K562 (cell line): ENCODE data around the gene OR4A47. TPM values are rescaled to one million over a fixed set of nuclear protein-coding genes. Genes with fewer than 3 reads are reported as not detected.

Source experiments
- ATAC-seq: fragments of 200-7000 bp; cut with Tn5 transposase; 3 replicates; pipeline ENCODE4 v1.9.1; 2020; ENCODE audit warnings: moderate library complexity
- BruUV-seq: library from RNA; stranded (reverse); fragments of 400-500 nt; replicated peaks from 2 replicates; lab custom pipeline; 2021; lab: Mats Ljungman, UMichigan
- CTCF ChIA-PET: fragments of 300-600 bp; formaldehyde crosslinking; extraction: SDS; loops from one replicate; lab custom pipeline; 2021; ENCODE audit warnings: low intra/inter-chr PET ratio; lab: Yijun Ruan, JAX
- POLR2A ChIA-PET: fragments of 300-600, 350-650 bp; sonication (Branson Sonifier 250); formaldehyde crosslinking; extraction: SDS; loops from one replicate; lab custom pipeline; 2021; ENCODE audit warnings: antibody characterized with exemption, inconsistent platforms; lab: Yijun Ruan, JAX
- DNase-seq, 4 experiments: peaks; one replicate each; pipeline versions ENCODE4 v3.0.0 to v3.0.0-alpha.2; 2011 to 2018; ENCODE audit warnings: low spot score in 3 of 4, mixed read lengths in 3 of 4; ENCODE audit errors: extremely low read depth in 1 of 4
- FAIRE-seq: peaks from 2 replicates; lab custom pipeline; 2011; peaks lifted over from hg19 to GRCh38; lab: Jason Lieb, UNC
- H2AFZ ChIP-seq: 2 replicates; pipeline ENCODE4 v1.6.0; 2011; ENCODE audit warnings: low read depth, low read length, control low read depth, inconsistent platforms
- H3K27ac ChIP-seq: fragments of 200-600 bp; 3 replicates; pipeline ENCODE4 v1.8.0; 2011; ENCODE audit warnings: low read depth, mild to moderate bottlenecking, control low read depth, inconsistent platforms, low read length, moderate library complexity, mixed read lengths; ENCODE audit errors: extremely low read depth
- H3K27me3 ChIP-seq, 2 experiments: fragments of 300-600 bp in 1 of 2; 2 replicates in 1 of 2; 3 replicates in 1 of 2; pipeline versions ENCODE4 v1.6.0 to v1.8.0; 2011; ENCODE audit warnings: inconsistent platforms in 2 of 2, low read length in 2 of 2, mild to moderate bottlenecking in 1 of 2, mixed read lengths in 1 of 2, moderate library complexity in 1 of 2; ENCODE audit not compliant: control insufficient read depth in 2 of 2, insufficient read depth in 2 of 2
- H3K36me3 ChIP-seq: fragments of 300-600 bp; 3 replicates; pipeline ENCODE4 v1.8.0; 2011; ENCODE audit warnings: mild to moderate bottlenecking, low read length, inconsistent platforms; ENCODE audit not compliant: control insufficient read depth, insufficient read depth
- H3K4me1 ChIP-seq, 2 experiments: fragments of 200-600 bp in 1 of 2; replicated peaks in 1 of 2; 2 replicates in 1 of 2; 3 replicates in 1 of 2; pipeline versions ENCODE4 v1.5.1 to v1.8.0; 2011; ENCODE audit warnings: inconsistent platforms in 2 of 2, low read length in 2 of 2, mild to moderate bottlenecking in 1 of 2, mixed read lengths in 1 of 2, moderate library complexity in 1 of 2; ENCODE audit not compliant: control insufficient read depth in 2 of 2, insufficient read depth in 2 of 2
- H3K4me2 ChIP-seq: 2 replicates; pipeline ENCODE4 v1.6.1; 2011; ENCODE audit warnings: low read length, control low read depth, inconsistent platforms, mixed read lengths; ENCODE audit not compliant: insufficient read depth
- H3K4me3 ChIP-seq: fragments of 200-600 bp; sonication (generic), shearing (Covaris generic); 2 replicates; pipeline ENCODE4 v1.5.1; 2016; ENCODE audit warnings: control low read depth, inconsistent platforms
- H3K79me2 ChIP-seq: fragments of 200-600 bp; 3 replicates; pipeline ENCODE4 v1.8.0; 2011; ENCODE audit warnings: low read length, inconsistent platforms; ENCODE audit not compliant: control insufficient read depth, insufficient read depth
- H3K9ac ChIP-seq, 2 experiments: 2 replicates each; pipeline versions ENCODE4 v1.6.0 to v1.6.1; 2011; ENCODE audit warnings: low read depth in 2 of 2, low read length in 2 of 2, control low read depth in 1 of 2, inconsistent platforms in 1 of 2, mild to moderate bottlenecking in 1 of 2, mixed read lengths in 1 of 2; ENCODE audit not compliant: insufficient read depth in 1 of 2
- H3K9me1 ChIP-seq: one replicate; pipeline ENCODE4 v1.6.0; 2011; ENCODE audit warnings: inconsistent platforms, mild to moderate bottlenecking, low read length, moderate library complexity; ENCODE audit not compliant: control insufficient read depth, insufficient read depth
- H3K9me3 ChIP-seq: replicated peaks from 2 replicates; pipeline ENCODE4 v1.5.1; 2011; ENCODE audit warnings: low read depth, low read length, inconsistent platforms; ENCODE audit not compliant: control insufficient read depth, insufficient read depth
- H4K20me1 ChIP-seq: replicated peaks from 2 replicates; pipeline ENCODE4 v1.6.1; 2011; ENCODE audit warnings: low read length, inconsistent platforms, mixed read lengths; ENCODE audit not compliant: control insufficient read depth, insufficient read depth
- BRCA1 ChIP-seq, 2 experiments: fragments of 450-650 bp in 1 of 2; sonication (generic) in 1 of 2; formaldehyde crosslinking in 1 of 2; IDR thresholded peaks; 2 replicates each; pipeline versions ENCODE4 v1.5.0 to v1.6.1; 2017 to 2020; ENCODE audit warnings: mild to moderate bottlenecking in 1 of 2, missing genetic modification reagents in 1 of 2
- FOSL1 ChIP-seq: fragments of 200-800 bp; sonication (Bioruptor generic); conservative IDR thresholded peaks from 2 replicates; pipeline ENCODE4 v1.6.1; 2016; ENCODE audit warnings: missing genetic modification characterization, missing compliant biosample characterization
- KAT8 ChIP-seq: fragments of 450-650 bp; IDR thresholded peaks from 2 replicates; pipeline ENCODE4 v1.6.1; 2016; ENCODE audit warnings: low read depth, mild to moderate bottlenecking
- MECOM ChIP-seq: fragments of 250-450 bp; sonication (Bioruptor Pico); IDR thresholded peaks from 2 replicates; pipeline ENCODE4 v1.8.0; 2022; ENCODE audit warnings: inconsistent platforms
- MED1 ChIP-seq: sonication (generic); formaldehyde crosslinking; IDR thresholded peaks from 2 replicates; pipeline ENCODE4 v1.8.1; 2023; ENCODE audit warnings: missing genetic modification reagents, borderline replicate concordance
- RAD21 ChIP-seq, 2 experiments: fragments of 250-450 bp in 1 of 2; fragments of 450-650 bp in 1 of 2; sonication (Bioruptor Pico) in 1 of 2; formaldehyde crosslinking in 1 of 2; IDR thresholded peaks in 1 of 2; conservative IDR thresholded peaks in 1 of 2; 2 replicates each; pipeline versions ENCODE4 v1.4.0 to v1.8.0; 2020 to 2022; ENCODE audit warnings: mild to moderate bottlenecking in 2 of 2, moderate library complexity in 1 of 2
- SAFB ChIP-seq: fragments of 200-400 bp; formaldehyde crosslinking; IDR thresholded peaks from 2 replicates; pipeline ENCODE4 v1.6.1; 2017; ENCODE audit warnings: low read depth, low read length, borderline replicate concordance
- TRIM28 ChIP-seq: fragments of 450-650 bp; IDR thresholded peaks from 2 replicates; pipeline ENCODE4 v1.6.1; 2017
- ZBED1 ChIP-seq: IDR thresholded peaks from 2 replicates; pipeline ENCODE4 v1.6.1; 2014
- ZKSCAN8 ChIP-seq: fragments of 200-800 bp; sonication (Bioruptor generic); IDR thresholded peaks from 2 replicates; pipeline ENCODE4 v1.6.1; 2016; ENCODE audit warnings: missing genetic modification characterization, missing compliant biosample characterization
- ZNF134 ChIP-seq: fragments of 250-450 bp; sonication (Bioruptor Pico); conservative IDR thresholded peaks from 2 replicates; pipeline ENCODE4 v1.4.0; 2020
- ZNF274 ChIP-seq: IDR thresholded peaks from 2 replicates; pipeline ENCODE4 v1.6.1; 2011; ENCODE audit warnings: low read depth, mild to moderate bottlenecking, low read length, moderate library complexity, borderline replicate concordance
- ZNF561 ChIP-seq: fragments of 450-650 bp; formaldehyde crosslinking; conservative IDR thresholded peaks from 2 replicates; pipeline ENCODE4 v1.4.0; 2020; ENCODE audit warnings: mild to moderate bottlenecking, moderate library complexity
- ZNF583 ChIP-seq: fragments of 250-450 bp; sonication (Bioruptor Pico); IDR thresholded peaks from 2 replicates; pipeline ENCODE4 v1.4.0; 2020
- WGBS: fragments of 100-300 bp; shearing (Covaris generic); methylation state at CpG from one replicate; pipeline ENCODE4 v1.1.6; 2016; ENCODE audit warnings: low coverage, mixed read lengths; ENCODE audit not compliant: insufficient coverage; ENCODE audit errors: missing lambda C conversion rate; 5-methylcytosine and 5-hydroxymethylcytosine counted together
- in situ Hi-C: fragments of 300-500 bp; cut with MboI; formaldehyde crosslinking; loops from 4 replicates; pipeline ENCODE4 v1.15.0; 2018; ENCODE audit warnings: inconsistent platforms, mixed read lengths
- intact Hi-C: fragments of 100-400 bp; cut with micrococcal nuclease; formaldehyde crosslinking; loops from 2 replicates; pipeline ENCODE4 v1.14.2; 2022
- polyA plus RNA-seq, 8 experiments: library from polyadenylated mRNA; depleted of rRNA in 4 of 8; stranded (reverse) in 5 of 8; unstranded in 3 of 8; fragments of >200 nt; fragmentation: Nextera tagmentation in 2 of 8; fragmentation: Illumina TruSeq in 1 of 8; extraction: Ambion mirVana in 2 of 8; extraction: Trizol in 1 of 8; gene quantifications; 2 replicates each; pipeline versions ENCODE4 v1.2.1 to v1.2.3, GENCODE V29; 2011 to 2014; ENCODE audit warnings: inconsistent platforms in 1 of 8, missing spikeins in 1 of 8
- total RNA-seq, 7 experiments: library from RNA; depleted of rRNA in 6 of 7; stranded (reverse); fragments of >200 nt in 6 of 7; fragmentation: Illumina TruSeq in 2 of 7; extraction: Trizol in 2 of 7; gene quantifications; 2 replicates each; pipeline versions ENCODE4 v1.2.1 to v1.2.3, GENCODE V29; 2011 to 2021; ENCODE audit warnings: low replicate concordance in 1 of 7
- TF ChIP-seq, protein P1 (sequence below): fragments of 250-450 bp; sonication (Bioruptor Pico); IDR thresholded peaks from 2 replicates; pipeline ENCODE4 v1.4.0; 2020; ENCODE audit warnings: mild to moderate bottlenecking, moderate library complexity
- TF ChIP-seq, protein P2 (sequence below): fragments of 200-400 bp; formaldehyde crosslinking; IDR thresholded peaks from 2 replicates; pipeline ENCODE4 v1.6.1; 2017; ENCODE audit warnings: mild to moderate bottlenecking, low read depth, low read length, moderate library complexity
- TF ChIP-seq, protein P3 (sequence below): fragments of 450-650 bp; formaldehyde crosslinking; IDR thresholded peaks from 2 replicates; pipeline ENCODE4 v1.4.0; 2020; ENCODE audit warnings: mild to moderate bottlenecking, moderate library complexity

The OR4A47 gene
- total and polyA plus RNA-seq, 9 of the 15 experiments (the other 6 are each of a cell fraction or from before 2014, with no cell fraction given) = not detected

- intact Hi-C loops = no loop called here
- CTCF ChIA-PET = no interaction called here
- FAIRE-seq = no peak
Observed at GRCh38 chr11:48538991-48539390, 50.4 kb downstream of the OR4A47 start.

More at GRCh38 chr11:48538991-48539390, 50.4 kb downstream of the OR4A47 start:
- Histone ChIP-seq H3K9me3 (no peaks in the 10 kb centered on the region), H4K20me1 (no peaks in the 10 kb centered on the region), H3K36me3 (no peaks in the 10 kb centered on the region), H3K79me2 (no peaks in the 10 kb centered on the region), H3K9ac (no peak overlapping the region), H3K4me2 (no peak overlapping the region), H3K27me3 (no peaks in the 10 kb centered on the region), H3K9me1 (no peaks in the 10 kb centered on the region), H3K4me3 (no peak overlapping the region), H2AFZ (no peak overlapping the region), H3K4me1 (no peaks in the 10 kb centered on the region), H3K27ac (no peak overlapping the region)
- POLR2A ChIA-PET = interaction anchor here (0.6 kb wide), 1 partner anchor 697 kb away, joined by 3 read pairs; no protein-coding TSS in a partner anchor
- 7% methylated on average over 2 of the region's 2 CpGs for WGBS
- in situ Hi-C loops = no loop called here
- BruUV-seq = no TSS peak
- TF ChIP-seq ZNF583 (no peak), MECOM (CRISPR knock-in tag) (no peak), ZNF274 (no peak), ZBED1 (no peak), ZNF561 (CRISPR knock-in tag) (no peak), FOSL1 (tag) (no peak), RAD21 (CRISPR knock-in tag; conservative IDR thresholded peaks at IDR 0.05 in 1 of 2, IDR thresholded peaks at IDR 0.05 in 1 of 2) (no peak), MED1 (CRISPR knock-in tag) (no peak), KAT8 (no peak), BRCA1 (IDR thresholded peaks at IDR 0.05) (no peak), BRCA1 (CRISPR knock-in tag; IDR thresholded peaks at IDR 0.05) (no peak), SAFB (no peak), TRIM28 (no peak), ZNF134 (CRISPR knock-in tag) (no peak), ZKSCAN8 (CRISPR knock-in tag) (no peak)
- TF ChIP-seq, protein P1, sequence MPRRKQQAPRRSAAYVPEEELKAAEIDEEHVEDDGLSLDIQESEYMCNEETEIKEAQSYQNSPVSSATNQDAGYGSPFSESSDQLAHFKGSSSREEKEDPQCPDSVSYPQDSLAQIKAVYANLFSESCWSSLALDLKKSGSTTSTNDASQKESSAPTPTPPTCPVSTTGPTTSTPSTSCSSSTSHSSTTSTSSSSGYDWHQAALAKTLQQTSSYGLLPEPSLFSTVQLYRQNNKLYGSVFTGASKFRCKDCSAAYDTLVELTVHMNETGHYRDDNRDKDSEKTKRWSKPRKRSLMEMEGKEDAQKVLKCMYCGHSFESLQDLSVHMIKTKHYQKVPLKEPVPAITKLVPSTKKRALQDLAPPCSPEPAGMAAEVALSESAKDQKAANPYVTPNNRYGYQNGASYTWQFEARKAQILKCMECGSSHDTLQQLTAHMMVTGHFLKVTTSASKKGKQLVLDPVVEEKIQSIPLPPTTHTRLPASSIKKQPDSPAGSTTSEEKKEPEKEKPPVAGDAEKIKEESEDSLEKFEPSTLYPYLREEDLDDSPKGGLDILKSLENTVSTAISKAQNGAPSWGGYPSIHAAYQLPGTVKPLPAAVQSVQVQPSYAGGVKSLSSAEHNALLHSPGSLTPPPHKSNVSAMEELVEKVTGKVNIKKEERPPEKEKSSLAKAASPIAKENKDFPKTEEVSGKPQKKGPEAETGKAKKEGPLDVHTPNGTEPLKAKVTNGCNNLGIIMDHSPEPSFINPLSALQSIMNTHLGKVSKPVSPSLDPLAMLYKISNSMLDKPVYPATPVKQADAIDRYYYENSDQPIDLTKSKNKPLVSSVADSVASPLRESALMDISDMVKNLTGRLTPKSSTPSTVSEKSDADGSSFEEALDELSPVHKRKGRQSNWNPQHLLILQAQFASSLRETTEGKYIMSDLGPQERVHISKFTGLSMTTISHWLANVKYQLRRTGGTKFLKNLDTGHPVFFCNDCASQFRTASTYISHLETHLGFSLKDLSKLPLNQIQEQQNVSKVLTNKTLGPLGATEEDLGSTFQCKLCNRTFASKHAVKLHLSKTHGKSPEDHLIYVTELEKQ (CRISPR knock-in tag) = no peak
- TF ChIP-seq, protein P2, sequence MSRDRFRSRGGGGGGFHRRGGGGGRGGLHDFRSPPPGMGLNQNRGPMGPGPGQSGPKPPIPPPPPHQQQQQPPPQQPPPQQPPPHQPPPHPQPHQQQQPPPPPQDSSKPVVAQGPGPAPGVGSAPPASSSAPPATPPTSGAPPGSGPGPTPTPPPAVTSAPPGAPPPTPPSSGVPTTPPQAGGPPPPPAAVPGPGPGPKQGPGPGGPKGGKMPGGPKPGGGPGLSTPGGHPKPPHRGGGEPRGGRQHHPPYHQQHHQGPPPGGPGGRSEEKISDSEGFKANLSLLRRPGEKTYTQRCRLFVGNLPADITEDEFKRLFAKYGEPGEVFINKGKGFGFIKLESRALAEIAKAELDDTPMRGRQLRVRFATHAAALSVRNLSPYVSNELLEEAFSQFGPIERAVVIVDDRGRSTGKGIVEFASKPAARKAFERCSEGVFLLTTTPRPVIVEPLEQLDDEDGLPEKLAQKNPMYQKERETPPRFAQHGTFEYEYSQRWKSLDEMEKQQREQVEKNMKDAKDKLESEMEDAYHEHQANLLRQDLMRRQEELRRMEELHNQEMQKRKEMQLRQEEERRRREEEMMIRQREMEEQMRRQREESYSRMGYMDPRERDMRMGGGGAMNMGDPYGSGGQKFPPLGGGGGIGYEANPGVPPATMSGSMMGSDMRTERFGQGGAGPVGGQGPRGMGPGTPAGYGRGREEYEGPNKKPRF = no peak
- TF ChIP-seq, protein P3, sequence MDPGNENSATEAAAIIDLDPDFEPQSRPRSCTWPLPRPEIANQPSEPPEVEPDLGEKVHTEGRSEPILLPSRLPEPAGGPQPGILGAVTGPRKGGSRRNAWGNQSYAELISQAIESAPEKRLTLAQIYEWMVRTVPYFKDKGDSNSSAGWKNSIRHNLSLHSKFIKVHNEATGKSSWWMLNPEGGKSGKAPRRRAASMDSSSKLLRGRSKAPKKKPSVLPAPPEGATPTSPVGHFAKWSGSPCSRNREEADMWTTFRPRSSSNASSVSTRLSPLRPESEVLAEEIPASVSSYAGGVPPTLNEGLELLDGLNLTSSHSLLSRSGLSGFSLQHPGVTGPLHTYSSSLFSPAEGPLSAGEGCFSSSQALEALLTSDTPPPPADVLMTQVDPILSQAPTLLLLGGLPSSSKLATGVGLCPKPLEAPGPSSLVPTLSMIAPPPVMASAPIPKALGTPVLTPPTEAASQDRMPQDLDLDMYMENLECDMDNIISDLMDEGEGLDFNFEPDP (CRISPR knock-in tag) = no peak
- ATAC-seq (no peak), DNase-seq (no peak)
